ENCODE results near the gene DOCK9. TPM values are rescaled to one million over a fixed set of nuclear protein-coding genes. Genes with fewer than 3 reads are reported as not detected.

DOCK9 gene
- total RNA-seq, 1 experiment from 2014 or later, result 36.6 TPM

DNA sequence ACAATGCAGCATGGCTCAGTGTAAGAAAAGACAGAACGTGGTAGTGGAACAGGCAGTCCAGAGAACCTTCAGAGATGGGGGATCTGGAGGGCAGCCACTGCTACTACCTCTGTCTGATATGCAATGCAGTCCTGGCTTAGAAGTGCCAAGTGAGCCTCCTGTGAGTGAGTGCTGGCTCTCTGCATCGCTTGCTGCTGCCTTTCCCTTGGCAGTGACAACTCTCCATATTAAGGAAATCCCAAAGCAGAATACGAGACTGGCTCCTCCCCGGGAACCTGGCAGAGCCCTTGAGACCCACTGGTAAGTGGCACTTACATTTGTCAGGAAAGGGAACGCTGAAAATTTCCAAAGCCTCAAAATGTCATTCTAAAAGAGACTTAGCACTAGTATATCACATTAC is 7.5 kb downstream of the DOCK9 start:
- no peaks in the 10 kb centered on the region for H3K36me3 Mint-ChIP-seq
- no peak for ATAC-seq
- TF ChIP-seq, protein P1, sequence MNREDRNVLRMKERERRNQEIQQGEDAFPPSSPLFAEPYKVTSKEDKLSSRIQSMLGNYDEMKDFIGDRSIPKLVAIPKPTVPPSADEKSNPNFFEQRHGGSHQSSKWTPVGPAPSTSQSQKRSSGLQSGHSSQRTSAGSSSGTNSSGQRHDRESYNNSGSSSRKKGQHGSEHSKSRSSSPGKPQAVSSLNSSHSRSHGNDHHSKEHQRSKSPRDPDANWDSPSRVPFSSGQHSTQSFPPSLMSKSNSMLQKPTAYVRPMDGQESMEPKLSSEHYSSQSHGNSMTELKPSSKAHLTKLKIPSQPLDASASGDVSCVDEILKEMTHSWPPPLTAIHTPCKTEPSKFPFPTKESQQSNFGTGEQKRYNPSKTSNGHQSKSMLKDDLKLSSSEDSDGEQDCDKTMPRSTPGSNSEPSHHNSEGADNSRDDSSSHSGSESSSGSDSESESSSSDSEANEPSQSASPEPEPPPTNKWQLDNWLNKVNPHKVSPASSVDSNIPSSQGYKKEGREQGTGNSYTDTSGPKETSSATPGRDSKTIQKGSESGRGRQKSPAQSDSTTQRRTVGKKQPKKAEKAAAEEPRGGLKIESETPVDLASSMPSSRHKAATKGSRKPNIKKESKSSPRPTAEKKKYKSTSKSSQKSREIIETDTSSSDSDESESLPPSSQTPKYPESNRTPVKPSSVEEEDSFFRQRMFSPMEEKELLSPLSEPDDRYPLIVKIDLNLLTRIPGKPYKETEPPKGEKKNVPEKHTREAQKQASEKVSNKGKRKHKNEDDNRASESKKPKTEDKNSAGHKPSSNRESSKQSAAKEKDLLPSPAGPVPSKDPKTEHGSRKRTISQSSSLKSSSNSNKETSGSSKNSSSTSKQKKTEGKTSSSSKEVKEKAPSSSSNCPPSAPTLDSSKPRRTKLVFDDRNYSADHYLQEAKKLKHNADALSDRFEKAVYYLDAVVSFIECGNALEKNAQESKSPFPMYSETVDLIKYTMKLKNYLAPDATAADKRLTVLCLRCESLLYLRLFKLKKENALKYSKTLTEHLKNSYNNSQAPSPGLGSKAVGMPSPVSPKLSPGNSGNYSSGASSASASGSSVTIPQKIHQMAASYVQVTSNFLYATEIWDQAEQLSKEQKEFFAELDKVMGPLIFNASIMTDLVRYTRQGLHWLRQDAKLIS (CRISPR knock-in tag; IDR thresholded peaks at IDR 0.05; ENCODE audit: borderline replicate concordance), result no peak
- TF ChIP-seq, protein P2, sequence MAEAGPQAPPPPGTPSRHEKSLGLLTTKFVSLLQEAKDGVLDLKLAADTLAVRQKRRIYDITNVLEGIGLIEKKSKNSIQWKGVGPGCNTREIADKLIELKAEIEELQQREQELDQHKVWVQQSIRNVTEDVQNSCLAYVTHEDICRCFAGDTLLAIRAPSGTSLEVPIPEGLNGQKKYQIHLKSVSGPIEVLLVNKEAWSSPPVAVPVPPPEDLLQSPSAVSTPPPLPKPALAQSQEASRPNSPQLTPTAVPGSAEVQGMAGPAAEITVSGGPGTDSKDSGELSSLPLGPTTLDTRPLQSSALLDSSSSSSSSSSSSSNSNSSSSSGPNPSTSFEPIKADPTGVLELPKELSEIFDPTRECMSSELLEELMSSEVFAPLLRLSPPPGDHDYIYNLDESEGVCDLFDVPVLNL (CRISPR knock-in tag; IDR thresholded peaks at IDR 0.05; ENCODE audit: borderline replicate concordance, low read depth), result no peak
- TF ChIP-seq ZNF317 (CRISPR knock-in tag; IDR thresholded peaks at IDR 0.05; ENCODE audit: borderline replicate concordance, low read depth), result no peak
- TF ChIP-seq, protein P3, sequence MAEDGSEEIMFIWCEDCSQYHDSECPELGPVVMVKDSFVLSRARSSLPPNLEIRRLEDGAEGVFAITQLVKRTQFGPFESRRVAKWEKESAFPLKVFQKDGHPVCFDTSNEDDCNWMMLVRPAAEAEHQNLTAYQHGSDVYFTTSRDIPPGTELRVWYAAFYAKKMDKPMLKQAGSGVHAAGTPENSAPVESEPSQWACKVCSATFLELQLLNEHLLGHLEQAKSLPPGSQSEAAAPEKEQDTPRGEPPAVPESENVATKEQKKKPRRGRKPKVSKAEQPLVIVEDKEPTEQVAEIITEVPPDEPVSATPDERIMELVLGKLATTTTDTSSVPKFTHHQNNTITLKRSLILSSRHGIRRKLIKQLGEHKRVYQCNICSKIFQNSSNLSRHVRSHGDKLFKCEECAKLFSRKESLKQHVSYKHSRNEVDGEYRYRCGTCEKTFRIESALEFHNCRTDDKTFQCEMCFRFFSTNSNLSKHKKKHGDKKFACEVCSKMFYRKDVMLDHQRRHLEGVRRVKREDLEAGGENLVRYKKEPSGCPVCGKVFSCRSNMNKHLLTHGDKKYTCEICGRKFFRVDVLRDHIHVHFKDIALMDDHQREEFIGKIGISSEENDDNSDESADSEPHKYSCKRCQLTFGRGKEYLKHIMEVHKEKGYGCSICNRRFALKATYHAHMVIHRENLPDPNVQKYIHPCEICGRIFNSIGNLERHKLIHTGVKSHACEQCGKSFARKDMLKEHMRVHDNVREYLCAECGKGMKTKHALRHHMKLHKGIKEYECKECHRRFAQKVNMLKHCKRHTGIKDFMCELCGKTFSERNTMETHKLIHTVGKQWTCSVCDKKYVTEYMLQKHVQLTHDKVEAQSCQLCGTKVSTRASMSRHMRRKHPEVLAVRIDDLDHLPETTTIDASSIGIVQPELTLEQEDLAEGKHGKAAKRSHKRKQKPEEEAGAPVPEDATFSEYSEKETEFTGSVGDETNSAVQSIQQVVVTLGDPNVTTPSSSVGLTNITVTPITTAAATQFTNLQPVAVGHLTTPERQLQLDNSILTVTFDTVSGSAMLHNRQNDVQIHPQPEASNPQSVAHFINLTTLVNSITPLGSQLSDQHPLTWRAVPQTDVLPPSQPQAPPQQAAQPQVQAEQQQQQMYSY (CRISPR knock-in tag; IDR thresholded peaks at IDR 0.05), result no peak
- no peak for TF ChIP-seq ZNF671 (CRISPR knock-in tag; IDR thresholded peaks at IDR 0.05)
- H3K4me3 Mint-ChIP-seq, result no peak overlapping the region
- peaks cover 25% of the 10 kb centered on the region for H3K4me1 Mint-ChIP-seq
- no peak overlapping the region for H3K27ac Mint-ChIP-seq
- no peaks in the 10 kb centered on the region for H3K9me3 Mint-ChIP-seq
- DNase-seq (ENCODE audit: low spot score), result no peak
- H3K27me3 Mint-ChIP-seq (ENCODE audit: low read depth), result no peaks in the 10 kb centered on the region
- POLR2A ChIA-PET, result no interaction called here
- CTCF ChIA-PET, result no interaction called here

DNA sequence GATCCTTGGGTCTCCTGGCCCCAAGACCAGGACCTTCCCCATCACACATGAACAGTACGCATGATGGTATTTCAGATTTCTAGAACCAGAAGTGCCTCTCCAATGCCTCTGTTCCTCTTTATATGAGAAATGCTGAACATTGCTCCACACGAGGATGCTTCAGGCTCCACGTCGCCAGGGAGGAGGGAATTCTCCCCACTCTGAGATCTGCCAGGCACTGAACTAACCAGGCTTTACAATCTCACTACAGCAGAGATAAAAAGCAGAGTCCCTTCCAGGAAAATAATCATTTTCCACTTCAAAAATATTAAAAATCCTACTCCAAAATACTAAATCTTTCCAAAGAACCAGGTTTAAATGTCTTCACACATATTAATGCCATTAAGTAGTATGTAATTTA is 10.4 kb downstream of the DOCK9 start:
- no peak overlapping the region for H3K27ac Mint-ChIP-seq
- DNase-seq (ENCODE audit: low spot score), result no peak
- CTCF ChIA-PET, result no interaction called here
- H3K9me3 Mint-ChIP-seq, result peaks cover 5% of the 10 kb centered on the region; the same call in 1 of the 2 replicates
- H3K4me1 Mint-ChIP-seq, result peaks cover 12% of the 10 kb centered on the region
- TF ChIP-seq GRHL2 (CRISPR knock-in tag; IDR thresholded peaks at IDR 0.05; ENCODE audit: insufficient replicate concordance, severe bottlenecking), result no peak
- TF ChIP-seq JUN (CRISPR knock-in tag; IDR thresholded peaks at IDR 0.05), result no peak
- no peak for TF ChIP-seq ZNF317 (CRISPR knock-in tag; IDR thresholded peaks at IDR 0.05; ENCODE audit: borderline replicate concordance, low read depth)
- no peak for TF ChIP-seq RELA (CRISPR knock-in tag; IDR thresholded peaks at IDR 0.05; ENCODE audit: borderline replicate concordance)
- TF ChIP-seq EMX1 (CRISPR knock-in tag; IDR thresholded peaks at IDR 0.05), result no peak
- no peak for TF ChIP-seq NFE2L1 (CRISPR knock-in tag; IDR thresholded peaks at IDR 0.05)
- no peak for TF ChIP-seq ELF4 (CRISPR knock-in tag; IDR thresholded peaks at IDR 0.05; ENCODE audit: low read depth)
- TF ChIP-seq, protein P4, sequence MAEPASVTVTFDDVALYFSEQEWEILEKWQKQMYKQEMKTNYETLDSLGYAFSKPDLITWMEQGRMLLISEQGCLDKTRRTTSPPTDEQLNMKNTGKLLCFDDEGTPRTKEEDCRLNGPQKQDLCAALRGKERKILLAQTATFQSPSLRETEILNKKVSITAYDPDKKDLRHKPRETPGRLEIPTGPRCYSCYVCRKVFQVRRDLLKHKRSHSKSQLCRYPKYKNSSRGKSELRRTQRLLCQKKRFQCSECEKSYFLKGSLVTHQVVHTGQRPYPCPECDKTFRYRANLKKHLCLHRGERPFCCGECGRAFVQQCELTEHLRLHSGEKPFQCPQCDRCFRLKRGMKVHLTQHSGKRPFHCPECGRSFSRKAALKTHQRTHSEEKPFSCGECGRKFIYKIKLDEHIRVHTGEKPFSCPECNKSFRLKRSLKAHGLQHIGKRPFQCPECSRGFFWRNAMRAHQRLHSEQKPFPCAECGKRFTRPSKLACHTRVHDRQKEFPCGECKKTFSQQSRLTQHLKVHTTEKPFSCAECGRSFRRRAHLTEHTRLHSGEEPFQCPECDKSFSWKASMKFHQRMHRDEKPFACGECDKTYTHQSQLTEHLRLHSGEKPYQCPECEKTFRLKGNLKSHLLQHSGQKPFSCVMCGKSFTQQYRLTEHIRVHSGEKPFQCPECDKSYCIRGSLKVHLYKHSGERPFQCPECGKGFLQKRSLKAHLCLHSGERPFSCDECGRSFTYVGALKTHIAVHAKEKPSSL (CRISPR knock-in tag; conservative IDR thresholded peaks at IDR 0.05), result no peak
- TF ChIP-seq ZNF423 (CRISPR knock-in tag; IDR thresholded peaks at IDR 0.05), result no peak
- TF ChIP-seq, protein P5, sequence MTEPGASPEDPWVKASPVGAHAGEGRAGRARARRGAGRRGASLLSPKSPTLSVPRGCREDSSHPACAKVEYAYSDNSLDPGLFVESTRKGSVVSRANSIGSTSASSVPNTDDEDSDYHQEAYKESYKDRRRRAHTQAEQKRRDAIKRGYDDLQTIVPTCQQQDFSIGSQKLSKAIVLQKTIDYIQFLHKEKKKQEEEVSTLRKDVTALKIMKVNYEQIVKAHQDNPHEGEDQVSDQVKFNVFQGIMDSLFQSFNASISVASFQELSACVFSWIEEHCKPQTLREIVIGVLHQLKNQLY (CRISPR knock-in tag; IDR thresholded peaks at IDR 0.05), result no peak
- no peak for TF ChIP-seq CREM (CRISPR knock-in tag; IDR thresholded peaks at IDR 0.05)
- TF ChIP-seq, protein P6, sequence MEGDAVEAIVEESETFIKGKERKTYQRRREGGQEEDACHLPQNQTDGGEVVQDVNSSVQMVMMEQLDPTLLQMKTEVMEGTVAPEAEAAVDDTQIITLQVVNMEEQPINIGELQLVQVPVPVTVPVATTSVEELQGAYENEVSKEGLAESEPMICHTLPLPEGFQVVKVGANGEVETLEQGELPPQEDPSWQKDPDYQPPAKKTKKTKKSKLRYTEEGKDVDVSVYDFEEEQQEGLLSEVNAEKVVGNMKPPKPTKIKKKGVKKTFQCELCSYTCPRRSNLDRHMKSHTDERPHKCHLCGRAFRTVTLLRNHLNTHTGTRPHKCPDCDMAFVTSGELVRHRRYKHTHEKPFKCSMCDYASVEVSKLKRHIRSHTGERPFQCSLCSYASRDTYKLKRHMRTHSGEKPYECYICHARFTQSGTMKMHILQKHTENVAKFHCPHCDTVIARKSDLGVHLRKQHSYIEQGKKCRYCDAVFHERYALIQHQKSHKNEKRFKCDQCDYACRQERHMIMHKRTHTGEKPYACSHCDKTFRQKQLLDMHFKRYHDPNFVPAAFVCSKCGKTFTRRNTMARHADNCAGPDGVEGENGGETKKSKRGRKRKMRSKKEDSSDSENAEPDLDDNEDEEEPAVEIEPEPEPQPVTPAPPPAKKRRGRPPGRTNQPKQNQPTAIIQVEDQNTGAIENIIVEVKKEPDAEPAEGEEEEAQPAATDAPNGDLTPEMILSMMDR (IDR thresholded peaks at IDR 0.05), result no peak
- TF ChIP-seq, protein P7, sequence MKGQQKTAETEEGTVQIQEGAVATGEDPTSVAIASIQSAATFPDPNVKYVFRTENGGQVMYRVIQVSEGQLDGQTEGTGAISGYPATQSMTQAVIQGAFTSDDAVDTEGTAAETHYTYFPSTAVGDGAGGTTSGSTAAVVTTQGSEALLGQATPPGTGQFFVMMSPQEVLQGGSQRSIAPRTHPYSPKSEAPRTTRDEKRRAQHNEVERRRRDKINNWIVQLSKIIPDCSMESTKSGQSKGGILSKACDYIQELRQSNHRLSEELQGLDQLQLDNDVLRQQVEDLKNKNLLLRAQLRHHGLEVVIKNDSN (CRISPR knock-in tag; IDR thresholded peaks at IDR 0.05), result no peak
- TF ChIP-seq TCF7 (CRISPR knock-in tag; IDR thresholded peaks at IDR 0.05; ENCODE audit: low read depth), result no peak
- no peak for TF ChIP-seq FOXJ3 (CRISPR knock-in tag; IDR thresholded peaks at IDR 0.05; ENCODE audit: borderline replicate concordance)
- TF ChIP-seq MYBL2 (CRISPR knock-in tag; IDR thresholded peaks at IDR 0.05), result no peak
- POLR2A ChIA-PET, result no interaction called here
- ATAC-seq, result no peak
- H3K27me3 Mint-ChIP-seq (ENCODE audit: low read depth), result no peaks in the 10 kb centered on the region; the same call in 1 of the 2 replicates
- no peaks in the 10 kb centered on the region for H3K36me3 Mint-ChIP-seq
- no peak overlapping the region for H3K4me3 Mint-ChIP-seq

Data from WTC11 (cell line).